GM12874 (cell line): ENCODE data around the gene HDGFL3.

Source experiments
- TF ChIP-seq, protein P1 (sequence below): IDR thresholded peaks from 2 replicates; pipeline ENCODE4 v1.5.1; 2011; ENCODE audit warnings: low read depth, mild to moderate bottlenecking, control low read depth, low read length, moderate library complexity; ENCODE audit not compliant: insufficient read depth

HDGFL3 gene

DNA sequence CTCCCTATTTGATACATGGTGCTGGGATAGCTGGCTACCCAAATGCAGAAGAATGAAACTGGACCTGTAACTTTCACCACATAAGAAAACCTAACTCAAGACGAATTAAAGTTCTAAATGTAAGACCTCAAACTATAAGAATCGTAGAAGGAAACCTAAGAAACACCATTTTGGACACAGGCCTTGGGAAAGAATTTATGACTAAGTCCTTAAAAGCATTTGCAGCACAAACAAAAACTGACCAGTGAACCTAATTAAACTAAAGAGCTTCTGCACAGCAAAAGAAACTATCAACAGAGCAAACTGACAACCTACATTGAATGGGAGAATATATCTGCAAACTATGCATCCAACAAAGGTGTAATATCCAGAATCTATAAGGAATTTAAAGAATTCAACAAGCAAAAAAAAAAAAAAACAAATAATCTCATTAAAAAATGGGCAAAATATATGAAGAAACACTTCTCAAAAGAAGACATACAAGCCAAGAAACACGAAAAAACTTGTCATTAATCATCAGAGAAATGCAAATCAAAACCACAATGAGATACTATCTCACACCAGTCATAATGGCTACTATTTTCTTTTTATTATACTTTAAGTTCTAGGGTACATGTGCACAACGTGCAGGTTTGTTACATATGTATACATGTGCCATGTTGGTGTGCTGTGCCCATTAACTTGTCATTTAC, 37.0 kb downstream of the HDGFL3 start:
- TF ChIP-seq, protein P1, sequence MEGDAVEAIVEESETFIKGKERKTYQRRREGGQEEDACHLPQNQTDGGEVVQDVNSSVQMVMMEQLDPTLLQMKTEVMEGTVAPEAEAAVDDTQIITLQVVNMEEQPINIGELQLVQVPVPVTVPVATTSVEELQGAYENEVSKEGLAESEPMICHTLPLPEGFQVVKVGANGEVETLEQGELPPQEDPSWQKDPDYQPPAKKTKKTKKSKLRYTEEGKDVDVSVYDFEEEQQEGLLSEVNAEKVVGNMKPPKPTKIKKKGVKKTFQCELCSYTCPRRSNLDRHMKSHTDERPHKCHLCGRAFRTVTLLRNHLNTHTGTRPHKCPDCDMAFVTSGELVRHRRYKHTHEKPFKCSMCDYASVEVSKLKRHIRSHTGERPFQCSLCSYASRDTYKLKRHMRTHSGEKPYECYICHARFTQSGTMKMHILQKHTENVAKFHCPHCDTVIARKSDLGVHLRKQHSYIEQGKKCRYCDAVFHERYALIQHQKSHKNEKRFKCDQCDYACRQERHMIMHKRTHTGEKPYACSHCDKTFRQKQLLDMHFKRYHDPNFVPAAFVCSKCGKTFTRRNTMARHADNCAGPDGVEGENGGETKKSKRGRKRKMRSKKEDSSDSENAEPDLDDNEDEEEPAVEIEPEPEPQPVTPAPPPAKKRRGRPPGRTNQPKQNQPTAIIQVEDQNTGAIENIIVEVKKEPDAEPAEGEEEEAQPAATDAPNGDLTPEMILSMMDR: no peak

DNA sequence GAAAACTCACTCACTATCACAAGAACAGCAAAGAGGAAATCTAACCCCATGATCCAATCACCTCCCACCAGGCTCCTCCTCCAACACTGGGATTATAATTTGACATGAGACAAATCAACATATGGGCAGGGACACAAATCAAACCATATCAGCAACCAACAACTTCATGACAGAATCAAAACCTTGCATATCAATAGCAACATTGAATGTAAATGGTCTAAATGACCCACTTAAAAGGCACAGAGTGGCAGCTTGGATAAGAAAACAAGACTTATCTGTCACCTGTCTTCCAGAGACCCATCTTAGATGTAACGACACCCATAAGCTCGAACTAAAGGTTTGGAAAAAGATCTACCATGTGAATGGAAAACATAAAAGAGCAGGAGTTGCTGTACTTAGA, 40.8 kb downstream of the HDGFL3 start:
- TF ChIP-seq, protein P1: no peak

DNA sequence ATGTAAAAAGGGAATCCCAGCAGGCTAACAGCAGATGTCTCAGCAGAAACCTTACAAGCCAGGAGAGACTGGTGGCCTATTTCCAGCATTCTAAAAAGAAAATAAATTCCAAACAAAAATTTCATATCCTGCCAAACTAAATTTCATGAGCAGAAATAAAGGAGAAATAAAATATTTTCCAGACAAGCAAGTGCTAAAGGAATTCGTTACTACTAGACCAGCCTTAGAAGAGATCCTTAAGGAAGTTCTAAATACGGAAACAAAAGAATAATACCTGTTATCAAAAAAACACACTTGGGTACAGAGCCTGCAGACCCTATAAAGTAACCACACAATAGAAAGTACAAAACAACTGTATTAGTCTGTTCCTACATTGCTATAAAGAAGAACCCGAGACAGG, 41.4 kb downstream of the HDGFL3 start:
- TF ChIP-seq, protein P1: no peak

DNA sequence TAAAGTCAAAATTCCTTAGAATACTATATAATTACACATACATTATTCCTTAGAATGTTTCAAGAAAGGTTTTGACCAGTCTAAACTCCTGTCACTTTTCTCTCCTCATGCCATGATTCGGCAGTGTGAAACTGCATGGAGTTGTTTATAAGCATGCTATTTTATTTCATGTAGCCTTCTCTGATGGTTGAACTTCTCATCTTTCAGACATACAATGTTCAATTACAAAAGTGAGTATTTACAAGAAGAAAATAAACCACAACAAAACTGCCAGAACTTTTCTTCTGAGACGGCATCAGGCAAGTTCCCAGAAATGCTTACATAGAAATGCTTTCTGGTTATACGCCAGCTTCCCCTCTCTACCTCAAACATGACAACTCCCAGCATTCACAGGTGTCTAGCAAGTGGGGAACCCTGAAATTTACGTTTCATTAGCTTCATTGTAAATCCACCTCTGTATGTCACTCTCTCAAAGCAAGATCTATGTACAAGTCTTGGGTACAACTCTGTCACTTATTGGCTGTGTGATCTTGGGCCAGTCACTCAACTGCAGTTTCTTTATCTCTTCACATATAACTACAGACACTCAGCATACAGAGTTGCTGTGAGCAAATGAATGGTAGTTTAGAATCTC, 42.7 kb downstream of the HDGFL3 start:
- TF ChIP-seq, protein P1: no peak

DNA sequence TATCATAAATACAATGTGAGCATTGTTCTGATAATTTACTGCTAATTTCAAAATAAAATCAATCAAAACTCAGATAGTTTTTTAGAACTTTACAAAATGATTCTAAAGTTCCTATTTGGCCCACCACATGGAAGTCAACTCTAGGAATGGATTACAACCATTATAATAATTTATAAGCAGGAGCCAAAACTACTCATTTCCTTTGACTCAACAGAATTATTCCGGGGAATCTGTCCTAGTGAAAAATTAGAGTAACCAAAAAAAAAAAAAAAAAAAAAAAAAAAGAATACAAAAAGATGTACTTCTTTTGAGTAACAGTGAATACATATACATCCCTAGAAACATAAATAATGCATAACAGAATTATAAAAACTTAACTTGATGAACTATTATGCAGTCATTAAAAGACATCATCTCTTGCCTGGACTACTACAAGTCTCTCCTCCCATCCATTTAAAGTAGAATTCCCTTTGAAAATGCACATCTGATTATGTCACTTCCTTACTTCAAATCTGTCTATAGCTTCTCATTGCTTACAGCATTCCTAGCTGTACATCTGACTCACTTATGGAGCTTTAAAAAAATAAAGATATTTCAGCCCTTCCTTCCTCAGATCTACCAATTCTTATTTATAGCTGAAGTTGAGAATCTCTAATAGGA, 43.4 kb downstream of the HDGFL3 start:
- TF ChIP-seq, protein P1: no peak

DNA sequence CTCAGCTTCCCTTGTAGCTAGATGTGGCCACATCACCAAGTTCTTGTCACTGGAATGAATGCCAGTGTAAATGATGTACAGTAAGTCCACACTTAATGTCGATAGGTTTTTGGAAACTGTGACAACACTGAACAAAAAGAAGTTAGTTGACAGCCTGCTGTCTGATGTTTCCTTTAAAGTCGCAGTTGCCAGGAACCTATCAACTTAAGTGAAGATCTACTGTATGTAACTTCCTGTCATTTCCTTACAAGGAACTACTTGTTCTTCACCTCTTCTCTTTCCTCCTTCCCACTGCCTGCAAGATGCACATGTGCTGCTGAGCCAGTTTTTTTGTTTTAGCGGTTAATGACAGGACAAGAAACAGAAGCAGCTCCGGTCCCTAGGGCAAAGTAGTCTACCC, 44.6 kb downstream of the HDGFL3 start:
- TF ChIP-seq, protein P1: no peak

DNA sequence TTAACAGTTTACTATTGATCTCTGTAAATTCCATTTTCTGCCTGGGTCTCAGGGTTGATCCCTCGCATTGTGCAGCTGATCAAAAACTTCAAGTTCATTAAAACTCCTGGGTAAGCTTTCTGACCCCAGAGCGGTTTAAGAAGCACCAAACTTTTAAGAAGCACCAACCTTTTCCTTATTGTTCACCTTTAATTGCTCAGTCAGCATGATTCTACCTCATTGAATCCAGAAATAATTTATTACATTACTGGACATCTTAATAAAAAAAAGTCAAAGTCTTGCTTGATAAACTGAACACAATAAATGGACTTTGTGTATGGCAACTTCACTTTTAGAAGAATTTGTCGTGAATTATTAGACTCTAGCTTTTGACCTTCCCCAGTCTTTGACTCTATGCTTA, 46.9 kb downstream of the HDGFL3 start:
- TF ChIP-seq, protein P1: no peak
